GM19468 (cell line): ENCODE results near the gene COLEC12.

Experiments used
- ATAC-seq: cut with Tn5 transposase; IDR thresholded peaks from one replicate; pipeline ENCODE4 v1.9.1; 2021; ENCODE audit warnings: mild to moderate bottlenecking, moderate library complexity, moderate number of reproducible peaks; ENCODE audit not compliant: unreplicated experiment; ENCODE audit errors: extremely low read depth

COLEC12 gene

DNA sequence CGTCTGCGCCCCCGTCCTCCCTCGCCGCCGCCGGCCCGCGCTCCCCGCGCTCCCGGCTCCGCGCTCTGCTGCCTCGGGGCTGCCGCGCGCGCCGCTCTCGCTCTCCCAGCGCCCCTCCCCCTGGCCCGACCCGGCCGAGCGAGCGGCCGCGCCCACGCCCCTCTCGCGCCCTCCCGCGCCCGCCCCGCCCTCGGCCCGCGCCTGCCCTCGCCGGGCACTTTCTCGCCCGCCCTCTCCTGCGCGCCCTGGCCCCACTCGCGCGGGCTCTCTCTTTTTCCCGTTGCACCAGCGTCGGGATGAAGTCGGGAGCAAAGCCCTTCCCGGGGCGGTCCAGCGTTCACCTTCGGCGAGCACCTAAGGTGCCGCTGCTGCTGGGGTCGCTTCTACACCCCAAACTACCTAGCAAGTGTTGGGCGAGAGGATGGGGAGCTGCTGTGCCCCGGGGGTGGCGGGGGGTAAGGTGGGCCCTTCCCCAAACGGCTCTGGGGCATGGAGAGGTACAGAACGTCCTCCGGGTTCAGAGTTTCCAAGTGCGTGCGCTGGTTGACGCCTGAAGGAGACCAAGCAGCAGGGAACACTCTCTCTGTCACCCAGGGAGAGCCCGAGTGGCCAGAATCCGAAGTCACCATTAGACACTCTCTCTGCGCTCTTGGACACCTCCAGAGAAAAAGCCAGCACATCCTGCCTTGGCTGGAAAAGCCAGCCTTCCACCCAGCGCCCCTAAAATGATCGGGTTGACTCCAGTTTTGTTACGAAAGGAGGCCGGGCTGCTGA, at the start of gene COLEC12:
COLEC12 (minus strand) TSS at position 70 of the 774 bp plus-strand sequence. CDS start 187 bp downstream, outside the sequence.
- no peak for ATAC-seq

DNA sequence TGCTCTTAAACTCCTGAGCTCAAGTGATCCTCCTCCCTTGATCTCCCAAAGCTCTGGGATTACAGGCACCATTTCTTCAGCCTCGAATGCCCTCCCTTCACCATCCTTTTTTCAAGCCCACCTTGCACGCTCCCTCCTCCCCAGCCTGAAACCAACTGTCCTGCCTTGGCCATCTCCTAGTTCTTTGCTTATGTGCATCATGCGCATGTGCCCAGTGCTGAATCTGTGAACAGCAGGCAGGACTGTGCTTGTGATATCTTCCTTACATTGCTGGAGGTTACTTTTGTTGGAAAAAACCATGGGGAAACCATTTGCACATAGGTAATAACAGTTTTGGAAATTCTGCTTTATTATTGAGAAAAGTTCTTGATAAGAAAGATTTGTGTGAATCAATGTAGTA, 49.5 kb upstream of the COLEC12 start:
- no peak for ATAC-seq

DNA sequence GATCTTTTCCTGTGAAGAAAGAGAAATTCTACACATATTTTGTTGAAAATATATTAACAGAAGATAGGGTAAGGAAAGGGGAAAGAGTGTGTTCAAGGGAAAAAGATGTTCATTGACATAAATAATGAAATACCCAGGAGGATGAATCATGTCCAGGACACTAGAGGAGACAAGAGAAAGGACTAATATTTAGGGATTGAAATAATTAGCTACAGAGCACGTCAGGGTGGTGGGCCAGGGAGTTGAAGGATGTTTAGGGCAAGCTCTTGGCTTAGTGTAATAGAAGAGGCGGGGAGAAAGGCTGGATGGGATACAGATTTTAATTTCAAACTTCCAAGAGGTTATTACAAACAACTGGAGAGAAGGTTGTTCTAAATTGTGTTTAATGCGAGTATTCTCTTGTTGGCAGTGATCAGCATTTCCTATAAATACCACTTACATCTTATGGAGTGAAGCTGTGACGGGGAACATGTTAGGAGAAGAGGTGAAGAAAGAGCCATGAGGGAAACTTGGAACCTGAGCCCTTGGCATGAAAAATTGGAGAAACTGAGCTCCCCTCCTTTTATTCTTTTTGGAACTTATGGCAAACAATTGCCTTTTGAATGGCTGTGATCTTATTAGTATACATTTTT, 43.1 kb upstream of the COLEC12 start:
- ATAC-seq: no peak

DNA sequence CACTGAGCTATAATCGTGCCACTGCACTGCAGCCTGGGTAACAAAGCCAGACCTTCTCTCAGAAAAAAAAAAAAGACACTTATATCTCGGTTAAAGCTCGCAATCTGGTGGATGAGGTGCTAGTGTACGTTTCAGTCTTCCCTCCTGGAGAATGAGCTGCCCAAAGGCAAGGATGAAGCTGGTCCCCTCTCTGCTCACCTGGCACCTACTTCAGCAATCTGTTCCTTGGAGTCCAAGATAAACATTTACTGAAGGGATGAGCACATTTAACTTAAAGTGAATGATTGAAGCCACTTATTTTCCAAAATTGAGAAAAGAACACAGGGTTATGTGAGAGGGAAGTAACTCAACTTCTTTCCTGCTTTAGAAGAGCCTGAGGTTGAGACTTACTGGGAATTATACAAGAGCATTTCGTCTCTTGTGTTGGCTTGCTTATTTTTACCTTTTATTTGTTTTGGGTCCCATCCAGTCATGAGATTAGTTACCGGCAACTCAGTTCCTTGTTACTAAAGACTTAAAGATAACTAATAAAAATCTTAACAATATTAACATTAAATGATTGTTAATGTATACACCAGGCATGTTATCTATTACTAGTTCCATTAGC, 33.6 kb upstream of the COLEC12 start:
- no peak for ATAC-seq

DNA sequence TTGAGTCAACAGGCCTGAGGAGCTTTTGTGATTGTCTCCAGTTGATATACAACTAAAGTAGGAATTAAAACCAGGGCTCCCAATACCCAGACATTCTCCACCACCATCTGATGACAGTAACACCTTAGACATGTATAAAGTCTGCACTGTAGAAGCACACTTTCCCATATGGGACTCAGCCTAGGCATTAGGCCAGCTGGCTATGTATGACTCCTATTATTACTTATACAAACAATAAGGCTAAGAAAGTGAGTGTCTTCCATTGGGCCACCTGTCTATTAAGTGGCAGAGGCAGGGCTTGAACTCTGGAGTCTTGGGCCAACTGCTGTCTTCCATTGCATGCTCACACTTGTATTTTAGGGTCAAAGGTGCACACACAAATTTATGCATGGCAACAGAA, 32.1 kb upstream of the COLEC12 start:
- ATAC-seq: no peak

DNA sequence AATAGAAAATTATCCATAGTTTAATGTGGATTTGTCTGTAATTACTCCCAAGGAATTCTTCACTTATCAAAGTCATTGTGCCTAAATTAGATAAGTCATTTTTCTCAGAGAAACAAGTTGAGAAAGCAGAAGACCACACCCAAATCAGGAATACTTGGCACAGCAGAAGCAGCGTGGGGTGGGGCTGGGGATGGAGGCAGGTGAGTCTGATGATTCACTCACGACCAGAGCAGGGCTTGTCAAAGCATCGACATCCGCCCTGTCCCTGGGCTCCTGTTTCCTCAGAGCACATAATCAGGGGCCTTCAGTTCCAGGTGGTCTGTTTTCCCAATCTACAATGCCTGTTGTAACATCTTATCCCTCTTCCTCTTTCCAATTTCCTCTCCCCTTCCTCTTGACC, 31.5 kb upstream of the COLEC12 start:
- ATAC-seq: no peak

DNA sequence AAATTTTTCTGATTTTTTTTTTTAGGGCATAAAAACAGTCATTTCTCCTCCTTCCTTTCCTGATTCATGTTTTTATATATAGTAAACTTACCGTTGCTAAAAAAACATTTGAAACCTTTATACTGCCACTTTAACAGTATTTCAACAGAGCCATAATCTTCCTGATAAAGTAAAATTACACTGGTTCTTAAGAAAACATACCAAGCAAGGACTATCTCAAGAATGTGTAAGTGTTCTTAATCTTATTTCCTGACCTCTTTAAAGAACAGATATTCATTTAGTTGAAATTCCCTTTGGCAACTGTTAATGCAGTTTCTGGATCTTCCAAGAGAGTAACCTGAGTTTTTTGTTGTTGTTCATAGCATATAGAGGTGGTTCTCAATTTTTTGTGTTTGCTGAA, 26.6 kb upstream of the COLEC12 start:
- no peak for ATAC-seq

DNA sequence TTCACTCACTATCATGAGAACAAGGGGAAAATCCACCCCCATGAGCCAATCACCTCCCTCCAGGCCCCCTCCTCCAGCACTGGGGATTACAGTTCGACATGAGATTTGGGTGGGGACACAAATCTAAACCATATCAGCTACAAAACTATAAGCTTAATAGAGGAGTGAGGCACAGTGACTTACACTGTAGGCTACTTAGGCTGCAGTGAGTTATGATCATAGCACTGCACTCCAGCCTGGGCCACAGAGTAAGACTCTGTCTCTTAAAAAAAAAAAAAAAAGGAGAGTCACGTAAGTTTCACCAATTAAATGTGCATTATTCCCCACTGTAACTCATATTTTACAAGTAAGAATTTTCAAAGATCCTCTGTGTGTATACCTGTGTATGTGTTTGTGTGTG, 26.2 kb upstream of the COLEC12 start:
- no peak for ATAC-seq

DNA sequence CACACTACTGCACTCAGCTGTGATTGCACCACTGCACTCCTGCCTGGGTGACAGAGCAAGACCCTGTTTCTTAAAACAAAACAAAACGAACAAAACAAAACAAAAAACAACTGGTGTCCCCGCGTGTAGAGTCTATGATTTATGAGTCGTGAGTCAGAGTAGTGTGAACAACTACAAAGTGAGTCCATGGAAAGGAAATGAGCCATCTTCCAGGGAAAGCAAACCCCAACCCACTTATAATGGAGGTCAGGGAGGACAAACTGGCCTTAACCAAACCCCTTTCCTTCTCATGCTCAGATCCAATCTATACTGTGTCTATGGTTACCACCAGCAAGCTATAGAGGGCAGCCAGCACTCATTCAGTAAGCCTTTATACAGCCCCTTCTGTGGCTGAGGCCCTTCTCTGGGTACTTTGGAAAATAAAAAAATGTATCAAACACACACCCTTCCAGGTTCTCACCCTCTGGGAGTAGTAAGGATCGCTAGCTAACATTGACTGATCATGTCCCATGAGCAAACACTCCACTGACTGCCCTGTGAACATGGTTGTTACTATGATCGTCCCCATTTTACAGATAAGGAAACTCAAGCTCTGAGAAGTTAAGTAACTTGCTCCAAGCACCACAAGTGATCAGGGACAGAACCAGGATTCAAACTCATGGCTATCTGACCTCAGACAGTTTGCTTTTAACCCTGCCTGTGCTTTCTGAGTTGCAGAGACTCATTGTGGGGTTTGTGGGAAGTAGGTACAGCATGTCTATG, 24.7 kb upstream of the COLEC12 start:
- no peak for ATAC-seq

DNA sequence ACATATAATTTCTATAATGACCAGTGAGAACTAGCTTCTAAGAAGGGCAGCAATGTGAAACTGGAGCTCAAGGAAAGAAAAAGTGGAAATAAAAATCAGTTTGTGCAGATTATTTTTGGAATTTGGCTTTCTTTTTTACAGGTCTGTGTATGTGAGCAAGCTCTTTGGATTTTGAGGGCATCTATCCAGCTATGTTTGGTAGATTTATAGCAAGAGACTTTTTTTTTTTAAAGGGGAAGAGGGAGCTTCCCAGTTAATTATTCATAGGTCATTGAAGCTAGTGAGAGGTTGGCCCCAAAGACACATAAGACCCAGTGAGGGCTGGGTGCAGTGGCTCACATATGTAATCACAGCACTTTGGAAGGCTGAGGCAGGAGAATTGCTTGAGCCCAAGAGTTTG, 24.0 kb upstream of the COLEC12 start:
- no peak for ATAC-seq

DNA sequence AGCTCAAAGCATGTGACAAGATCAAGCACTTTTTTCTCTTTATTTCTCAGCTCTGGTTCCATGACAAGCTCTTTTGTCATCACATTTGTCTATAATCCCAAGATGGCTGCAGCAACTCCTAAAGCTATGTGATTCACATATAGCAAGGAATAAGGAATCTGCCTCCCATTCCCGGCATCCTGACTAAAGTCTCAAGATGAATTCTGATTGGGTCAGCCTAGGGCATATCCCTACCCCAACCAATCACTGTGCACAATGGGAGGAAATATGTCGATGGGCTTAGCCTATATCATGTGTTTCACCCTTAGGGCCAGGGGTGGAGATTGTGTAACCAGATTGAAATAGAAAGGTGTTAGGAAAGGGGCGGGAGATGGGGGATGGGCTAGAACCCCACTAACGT, 23.1 kb upstream of the COLEC12 start:
- no peak for ATAC-seq

DNA sequence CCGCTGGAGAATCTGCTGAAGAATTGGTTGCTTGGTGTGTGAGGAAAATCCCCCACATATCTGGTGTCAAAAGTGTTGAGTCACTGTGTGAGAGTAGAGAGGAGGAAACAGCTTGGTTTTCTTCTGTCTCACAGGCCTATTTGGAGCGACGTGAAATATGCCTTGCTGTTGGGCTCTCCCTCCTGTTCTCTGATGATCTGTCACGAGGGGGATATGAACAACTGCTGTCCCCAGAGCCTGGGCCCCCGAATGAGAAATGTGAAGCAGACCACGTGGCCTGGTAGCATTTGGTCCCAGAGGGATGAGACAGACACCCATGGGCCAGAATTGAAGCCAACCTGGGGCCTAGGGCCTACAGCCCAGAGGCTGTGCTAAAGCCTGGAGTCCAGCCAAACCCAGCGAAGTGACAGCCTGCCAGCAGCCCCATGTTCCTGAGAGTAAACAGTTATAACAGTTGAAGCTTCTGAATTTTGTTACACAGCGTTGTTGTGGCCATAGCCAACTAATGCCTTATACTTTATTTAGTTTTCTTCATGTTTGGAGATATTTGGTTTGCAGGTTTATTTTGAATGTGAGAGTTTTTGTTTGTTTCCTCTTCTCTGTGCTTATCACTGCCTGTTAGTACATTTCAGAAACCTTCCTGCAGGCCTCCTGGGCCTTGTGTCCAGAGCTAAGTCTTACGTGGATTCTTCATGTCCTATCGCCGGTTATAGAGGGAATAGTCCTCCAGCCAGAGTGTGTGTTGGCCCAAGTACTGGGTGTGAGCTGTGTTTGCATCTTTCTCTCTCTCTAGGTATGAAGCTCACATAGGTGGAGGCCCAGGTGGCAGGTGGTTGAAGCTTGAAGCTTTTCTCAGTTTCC, 18.7 kb upstream of the COLEC12 start:
- peak; percentile 57 for ATAC-seq

DNA sequence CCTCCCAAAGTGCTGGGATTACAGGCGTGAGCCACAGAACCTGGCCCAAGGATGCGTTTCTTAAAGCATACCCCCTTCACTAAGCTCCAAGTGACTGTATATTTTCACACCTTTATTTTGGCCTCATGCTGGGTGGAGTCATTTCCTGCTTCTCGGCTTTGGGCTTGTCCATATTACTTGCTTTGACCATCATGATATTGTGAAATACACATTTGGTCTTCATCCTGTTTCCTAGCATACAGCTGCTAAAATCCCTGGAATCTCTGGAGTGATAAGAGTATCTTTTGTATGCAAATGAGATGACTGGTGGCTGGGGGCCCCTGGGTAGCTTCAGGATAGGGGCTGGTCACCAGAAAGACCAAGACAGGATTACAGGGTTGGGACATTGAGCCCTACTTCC, 17.6 kb upstream of the COLEC12 start:
- ATAC-seq: no peak

DNA sequence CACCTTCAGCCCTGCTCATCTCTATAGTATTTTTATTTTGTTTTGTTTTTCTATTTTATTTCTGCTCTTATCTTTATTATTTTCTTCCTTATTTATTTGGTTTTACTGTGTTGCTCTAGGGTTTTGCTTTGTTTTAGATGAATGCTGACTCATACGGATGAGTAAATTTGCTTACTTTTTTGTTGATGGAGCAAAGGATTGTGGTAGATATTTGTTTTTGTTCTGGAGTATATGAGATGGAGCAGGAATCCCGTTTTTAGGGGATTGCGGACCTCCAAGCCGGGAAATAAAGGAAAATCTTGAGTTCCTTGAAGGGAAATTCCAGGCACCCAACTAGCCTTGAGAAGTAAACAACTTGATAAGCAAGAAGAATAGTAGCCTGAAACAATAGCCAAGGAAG, 15.3 kb upstream of the COLEC12 start:
- ATAC-seq: no peak

DNA sequence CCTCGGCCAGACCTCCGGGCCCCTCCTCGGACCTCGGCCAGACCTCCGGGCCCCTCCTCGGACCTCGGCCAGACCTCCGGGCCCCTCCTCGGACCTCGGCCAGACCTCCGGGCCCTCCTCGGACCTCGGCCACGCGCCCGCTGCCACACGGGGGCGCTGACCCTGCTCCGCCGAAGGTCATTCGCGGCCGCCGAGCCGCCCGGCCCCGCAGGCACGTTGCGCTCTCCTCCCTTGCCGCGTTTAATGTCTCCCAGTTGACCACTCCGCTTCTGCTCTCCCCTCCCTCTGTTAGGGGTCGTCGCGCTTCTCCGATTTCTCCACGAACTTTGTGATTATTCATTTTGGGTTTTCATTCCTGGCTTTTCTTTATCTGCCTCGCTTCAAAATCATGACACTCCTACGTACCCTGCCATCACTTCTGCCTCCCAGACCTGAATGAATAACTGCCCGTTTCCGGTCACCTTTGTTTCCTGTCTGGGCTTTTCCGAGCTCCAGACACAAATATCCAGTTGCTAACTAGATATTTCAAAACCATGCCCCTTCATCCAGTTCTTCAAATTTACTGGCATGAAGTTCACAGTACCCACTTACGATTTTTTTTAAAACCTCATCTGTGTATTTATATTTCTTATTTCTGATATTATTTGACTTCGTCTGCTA, 14.8 kb upstream of the COLEC12 start:
- no peak for ATAC-seq

DNA sequence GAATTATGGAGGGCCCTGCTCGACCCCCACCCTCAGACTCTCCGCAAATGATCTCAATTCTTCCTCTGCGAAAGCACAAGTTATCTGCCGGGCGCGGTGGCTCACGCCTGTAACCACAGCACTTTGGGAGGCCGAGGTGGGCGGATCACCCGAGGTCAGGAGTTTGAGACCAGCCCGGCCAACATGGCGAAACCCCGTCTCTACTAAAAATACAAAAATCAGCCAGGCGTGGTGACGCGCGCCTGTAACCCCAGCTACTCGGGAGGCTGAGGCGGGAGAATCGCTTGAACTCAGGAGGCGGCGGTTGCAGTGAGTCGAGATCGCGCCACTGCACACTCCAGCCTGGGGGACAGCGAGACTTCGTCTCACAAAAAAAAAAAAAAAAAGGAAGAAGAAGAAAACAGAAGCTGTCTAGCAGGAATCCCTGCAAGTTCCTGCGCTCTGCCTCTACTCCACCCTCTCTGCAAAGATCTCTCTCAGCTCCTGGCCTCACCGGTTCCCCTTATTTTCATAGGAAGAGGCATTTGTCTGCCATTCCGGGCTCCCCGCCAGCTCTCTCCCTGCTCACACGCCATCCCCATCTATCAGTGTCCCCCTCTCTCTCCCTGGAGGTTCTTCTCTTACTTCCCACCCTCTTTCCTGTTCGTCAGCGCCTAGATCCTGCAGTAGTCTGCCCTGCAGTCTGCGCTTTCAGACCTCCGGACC, 13.5 kb upstream of the COLEC12 start:
- ATAC-seq: no peak

DNA sequence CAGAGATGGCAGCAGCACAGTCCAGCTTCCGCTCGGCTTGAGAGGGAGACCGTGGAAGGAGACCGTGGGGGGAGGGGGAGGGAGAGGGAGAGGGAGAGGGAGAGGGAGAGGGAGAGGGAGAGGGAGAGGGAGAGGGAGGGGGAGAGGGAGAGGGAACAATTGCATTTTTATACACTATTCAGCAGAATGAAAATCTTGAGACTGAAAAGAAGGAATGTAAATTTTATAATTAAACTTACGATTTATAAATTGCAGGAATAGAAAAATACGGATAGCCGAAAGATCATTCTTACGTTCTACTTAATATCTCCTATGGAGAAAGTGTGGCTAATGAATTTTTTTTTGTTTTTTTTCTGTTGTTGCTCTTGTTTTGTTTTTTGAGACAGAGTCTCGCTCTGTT, 12.5 kb upstream of the COLEC12 start:
- ATAC-seq: no peak

DNA sequence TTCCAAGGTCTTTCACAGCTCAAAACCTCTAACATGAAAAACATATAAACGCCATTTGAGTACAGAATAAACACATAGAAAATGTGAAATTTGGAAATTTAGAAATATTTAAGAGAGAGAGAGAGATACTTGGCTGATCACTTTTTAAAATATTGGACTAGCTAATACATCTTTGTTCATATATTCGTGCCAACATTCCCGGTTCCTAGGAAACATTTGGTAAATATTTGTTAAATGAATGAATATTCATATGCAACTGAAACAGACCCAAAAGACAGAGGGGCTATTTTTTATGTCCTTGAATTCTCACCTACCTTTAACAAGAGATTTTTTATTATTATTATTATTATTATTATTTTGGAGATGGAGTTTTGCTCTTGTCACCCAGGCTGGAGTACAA, 8.3 kb upstream of the COLEC12 start:
- no peak for ATAC-seq

DNA sequence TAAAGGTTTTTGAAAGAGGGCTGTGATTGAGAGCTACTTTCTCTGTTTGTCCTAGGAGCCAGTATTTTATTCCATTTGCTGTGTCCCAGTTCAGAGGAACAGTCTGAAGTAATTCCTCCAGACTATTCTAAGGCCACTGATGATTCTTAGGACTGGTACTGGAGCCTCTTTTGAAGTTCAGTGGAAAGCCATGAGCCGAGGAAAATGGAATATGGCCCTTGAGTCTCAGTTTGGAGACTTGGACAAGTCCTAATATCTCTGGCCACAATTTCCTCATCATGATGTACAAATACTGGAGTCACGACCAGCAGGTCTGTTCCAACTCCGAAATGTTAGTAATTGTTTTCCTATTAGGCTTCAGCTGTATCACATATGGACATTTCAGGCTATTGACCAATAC, 7.1 kb upstream of the COLEC12 start:
- no peak for ATAC-seq
